Fibroblast of gingiva (primary cell): ENCODE data around the gene DDX49.
"Not testable (repeated sequence)": the region's sequence is repeated elsewhere in the genome, so short reads cannot be mapped to it uniquely, and the experiment has no call there.

Source experiments
- DNase-seq: peaks from one replicate; pipeline ENCODE4 v3.0.0-alpha.2; 2011; ENCODE audit warnings: low read depth

Gene DDX49

DNA sequence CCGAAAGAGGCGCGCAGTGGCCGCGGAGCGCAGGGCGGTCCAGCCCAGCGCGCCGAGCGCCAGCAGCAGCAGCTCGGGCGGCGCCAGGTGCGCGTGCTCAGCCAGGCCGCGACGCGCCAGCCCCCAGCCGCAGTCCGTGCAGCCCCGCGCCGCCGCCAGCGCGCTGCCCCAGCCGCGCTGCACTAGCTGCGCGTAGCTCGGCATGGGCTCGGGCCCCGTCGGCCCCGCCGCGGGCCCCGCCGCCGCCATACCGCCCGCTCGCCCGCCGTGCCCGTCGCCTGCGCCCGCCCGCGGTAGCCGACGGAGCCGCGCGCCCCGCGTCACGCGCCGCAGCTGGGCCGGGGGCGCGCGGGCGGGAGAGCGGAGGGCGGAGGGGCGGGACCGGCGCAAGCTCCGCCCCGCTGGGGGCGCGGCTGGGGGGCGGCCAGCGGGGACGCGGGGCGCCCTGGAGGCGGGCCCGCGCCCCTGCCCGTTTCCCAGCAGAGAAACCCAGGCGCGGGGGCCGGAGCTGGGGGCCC lies 23.6 kb upstream of the DDX49 start, which contains the start of gene CERS1:
CERS1 (minus strand) TSS at position 335 of the 518 bp plus-strand sequence; CDS start at position 249, 86 bp downstream.
- no peak for DNase-seq

GRCh38 chr19:18896421-18896841 lies 23.1 kb upstream of the DDX49 start:
- no peak for DNase-seq

DNA sequence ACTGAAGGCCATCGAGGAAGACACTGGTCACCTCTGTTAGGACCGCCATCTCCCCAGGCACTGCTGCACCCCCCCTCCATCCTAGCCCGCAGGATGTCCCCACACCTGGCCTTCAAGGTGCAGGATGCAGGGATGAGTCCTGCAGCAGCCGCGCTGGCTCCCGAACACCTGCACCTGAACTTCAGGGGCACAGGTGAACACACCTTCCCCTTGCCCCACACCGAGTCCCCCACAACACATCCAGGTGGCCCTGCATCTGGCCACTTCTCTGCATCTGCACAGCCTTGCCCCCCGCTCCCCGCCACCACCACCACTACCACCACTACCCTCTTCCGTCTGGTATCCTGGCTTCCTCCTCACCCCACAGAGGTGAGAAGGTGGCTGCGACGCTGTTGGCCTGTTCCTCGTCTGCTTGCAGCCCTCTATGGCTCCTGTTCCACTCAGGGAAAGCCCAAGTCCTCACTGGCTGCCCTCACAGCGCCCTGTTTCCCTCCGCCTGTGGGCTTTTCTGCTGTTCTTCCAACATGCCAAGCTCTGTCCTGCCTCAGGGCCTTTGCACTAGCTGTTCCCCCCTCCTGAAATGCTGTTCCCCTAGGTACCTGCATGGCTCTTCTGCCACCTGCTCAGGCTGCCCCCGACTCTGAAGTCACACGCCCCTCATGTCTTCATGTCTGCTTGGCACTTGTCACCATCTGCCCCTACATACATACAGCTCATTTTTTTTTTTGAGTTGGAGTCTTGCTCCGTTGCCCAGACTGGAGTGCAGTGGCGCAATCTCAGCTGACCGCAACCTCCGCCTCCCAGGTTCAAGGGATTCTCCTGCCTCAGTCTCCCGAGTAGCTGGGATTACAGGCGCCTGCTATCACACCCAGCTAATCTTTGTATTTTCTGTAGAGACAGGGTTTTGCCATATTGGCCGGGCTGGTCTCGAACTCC lies 22.2 kb upstream of the DDX49 start:
- no peak for DNase-seq

GRCh38 chr19:18898081-18898606 lies 21.4 kb upstream of the DDX49 start:
- no peak for DNase-seq

GRCh38 chr19:18898607-18899408 lies 20.7 kb upstream of the DDX49 start:
- no peak for DNase-seq

GRCh38 chr19:18899624-18900560 lies 19.6 kb upstream of the DDX49 start:
- no peak for DNase-seq

GRCh38 chr19:18900700-18901481 lies 18.6 kb upstream of the DDX49 start:
- no peak for DNase-seq

DNA sequence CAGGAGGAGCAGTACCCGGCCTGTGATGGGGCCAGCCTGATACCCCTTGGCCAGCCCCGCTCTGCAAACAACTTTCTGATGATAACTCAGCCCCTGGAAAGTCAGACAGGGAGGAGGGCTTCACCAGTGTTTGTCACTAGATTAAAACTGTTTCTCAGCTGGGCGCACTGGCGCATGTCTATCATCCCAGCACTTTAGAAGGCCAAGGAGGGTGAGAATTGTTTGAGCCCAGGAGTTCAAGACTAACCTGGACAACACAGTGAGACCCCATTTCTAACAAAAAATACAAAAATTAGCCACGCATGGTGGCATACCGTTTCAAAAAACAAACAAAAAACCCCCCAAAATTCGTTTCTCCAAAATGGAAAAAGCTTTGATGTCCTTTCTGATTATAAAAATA lies 18.0 kb upstream of the DDX49 start:
- DNase-seq = no peak

DNA sequence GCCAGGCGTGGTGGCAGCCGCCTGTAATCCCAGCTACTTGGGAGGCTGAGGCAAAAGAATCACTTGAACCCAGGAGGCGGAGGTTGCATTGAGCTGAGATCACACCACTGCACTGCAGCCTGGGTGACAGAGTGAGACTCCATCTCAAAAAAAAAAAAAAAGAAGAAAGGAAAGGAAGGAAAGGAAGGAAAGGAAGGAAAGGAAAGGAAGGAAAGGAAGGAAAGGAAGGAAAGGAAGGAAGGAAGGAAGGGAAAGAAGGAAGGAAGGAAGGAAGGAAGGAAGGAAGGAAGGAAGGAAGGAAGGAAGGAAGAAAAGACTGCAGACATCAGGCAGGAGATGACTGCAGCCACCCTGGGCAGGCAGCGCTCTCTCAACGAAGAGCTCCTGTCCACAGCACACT lies 17.0 kb upstream of the DDX49 start:
- not testable (repeated sequence) for DNase-seq

DNA sequence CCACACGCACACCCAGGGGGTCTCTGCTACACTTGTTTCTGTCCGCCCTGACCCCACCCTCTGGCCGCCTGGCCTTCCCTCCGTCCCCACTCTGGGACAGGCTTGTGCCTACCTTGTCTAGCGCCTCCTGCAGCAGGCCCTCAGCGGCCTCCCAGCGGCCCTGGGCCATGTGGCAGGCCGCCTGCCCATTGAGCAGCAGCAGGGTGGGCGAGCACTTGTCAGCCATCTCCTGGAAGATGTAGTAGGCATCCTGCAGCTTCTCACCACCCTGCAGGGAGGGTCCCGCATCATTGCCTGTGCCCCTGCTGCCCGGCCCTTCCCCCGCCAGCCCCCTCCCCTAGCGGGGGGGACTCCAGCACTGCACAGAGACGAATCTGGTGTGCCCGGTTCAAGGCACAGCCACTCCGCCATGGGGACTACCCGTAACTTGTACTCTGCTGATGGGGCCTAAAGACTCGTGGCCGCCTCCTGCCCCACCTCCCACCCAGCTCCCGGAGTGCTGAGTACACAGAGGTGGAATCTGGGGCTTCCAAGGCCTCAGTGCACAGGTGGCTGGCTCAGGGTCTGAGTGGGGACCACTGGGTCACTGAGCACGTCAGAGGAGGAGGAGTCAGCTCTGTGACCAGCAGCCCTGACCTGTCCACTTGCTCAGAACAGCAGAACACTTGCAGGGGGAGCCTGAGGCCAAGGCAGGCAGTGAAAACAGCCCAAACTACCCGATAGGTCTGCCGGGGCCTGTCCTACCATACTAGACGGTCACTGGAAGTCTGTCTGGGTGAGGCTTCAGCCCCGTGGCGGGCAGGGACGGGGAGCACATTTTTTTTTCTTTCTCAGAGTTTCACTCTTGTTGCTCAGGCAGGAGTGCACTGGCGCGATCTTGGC lies 16.1 kb upstream of the DDX49 start:
- no peak for DNase-seq

- DNase-seq = no peak
These were observed 15.0 kb upstream of the DDX49 start for GRCh38 chr19:18904334-18905057.

GRCh38 chr19:18905058-18905456 lies 14.5 kb upstream of the DDX49 start:
- no peak for DNase-seq

DNA sequence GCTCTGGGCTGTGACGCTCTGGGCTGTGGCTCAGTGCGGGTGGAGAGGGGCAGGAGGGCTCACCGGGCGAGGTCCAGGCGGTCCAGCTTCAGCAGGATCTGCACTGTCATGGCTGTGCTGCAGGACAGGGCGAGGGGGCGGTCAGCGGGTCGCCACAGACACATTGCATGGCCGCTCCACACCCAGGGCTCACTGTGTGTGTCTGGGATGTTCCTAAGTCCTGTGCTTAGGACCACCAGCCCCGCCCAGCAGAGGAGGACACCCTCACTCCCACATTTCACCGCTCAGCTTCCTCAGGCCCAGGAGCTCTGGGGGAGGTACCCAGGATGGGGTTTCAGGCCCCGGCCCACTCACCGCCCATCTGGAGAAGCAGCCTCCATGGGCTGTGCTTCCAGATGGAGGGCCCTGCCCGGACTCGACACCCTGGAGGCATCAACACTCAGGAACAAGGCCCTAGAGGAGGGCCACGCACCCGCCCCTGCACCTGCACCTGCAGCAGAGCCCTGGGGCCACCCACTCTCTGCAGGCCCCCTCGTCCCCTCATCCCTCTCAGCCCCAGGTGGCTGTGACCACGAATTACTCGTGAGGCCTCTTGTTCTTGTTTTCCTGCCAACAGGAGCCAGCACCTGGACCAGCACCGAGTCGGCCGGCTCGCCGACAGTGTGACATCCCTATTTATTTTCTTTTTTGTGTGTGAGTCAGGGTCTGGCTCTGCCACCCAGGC lies 13.8 kb upstream of the DDX49 start:
- no peak for DNase-seq

DNA sequence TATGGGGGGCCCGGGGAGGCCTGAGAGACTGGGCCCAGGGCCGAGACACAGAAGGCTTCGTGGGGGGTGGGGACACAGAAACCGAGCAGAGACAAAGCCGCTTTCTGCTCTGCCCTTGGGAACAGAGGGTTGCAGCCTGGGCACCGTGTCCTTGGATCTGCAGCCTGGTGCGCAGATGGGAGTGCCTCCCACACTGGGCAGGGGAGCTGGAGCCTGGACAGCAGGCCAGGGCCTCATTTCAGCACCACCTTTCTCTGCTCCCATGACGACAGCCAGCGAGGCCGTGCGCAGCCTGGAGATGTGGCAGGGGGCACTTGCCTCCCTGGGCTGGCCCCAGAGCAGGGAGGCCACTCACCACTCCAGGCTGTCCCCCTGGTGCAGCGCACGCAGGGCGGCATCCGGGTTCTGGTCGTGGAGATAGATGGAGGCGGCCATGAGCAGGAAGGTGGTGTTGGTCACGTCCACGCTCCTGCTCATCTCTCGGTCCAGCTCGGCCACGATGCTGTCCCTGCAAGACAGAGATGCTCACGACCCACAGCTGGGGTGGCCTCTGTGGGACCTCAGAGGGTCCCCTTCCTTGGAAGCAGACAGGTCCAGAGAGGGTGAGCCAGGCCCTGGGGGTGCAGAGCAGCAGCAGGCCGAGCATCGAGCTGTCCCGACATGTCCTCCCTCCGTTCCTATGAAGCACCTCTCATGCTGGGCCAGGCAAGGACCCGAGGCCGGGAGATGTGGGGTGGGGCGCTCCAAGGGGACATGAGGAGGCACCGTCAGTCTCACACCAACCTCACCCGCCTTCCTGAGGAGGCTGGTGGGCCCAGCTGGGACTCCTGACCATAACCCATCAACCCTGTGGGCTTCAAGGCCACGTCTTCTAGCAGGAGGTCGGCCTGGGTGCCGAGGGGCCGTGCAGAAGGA lies 12.7 kb upstream of the DDX49 start:
- no peak for DNase-seq

- no peak for DNase-seq
These were observed 10.4 kb upstream of the DDX49 start for GRCh38 chr19:18908917-18909619.

DNA sequence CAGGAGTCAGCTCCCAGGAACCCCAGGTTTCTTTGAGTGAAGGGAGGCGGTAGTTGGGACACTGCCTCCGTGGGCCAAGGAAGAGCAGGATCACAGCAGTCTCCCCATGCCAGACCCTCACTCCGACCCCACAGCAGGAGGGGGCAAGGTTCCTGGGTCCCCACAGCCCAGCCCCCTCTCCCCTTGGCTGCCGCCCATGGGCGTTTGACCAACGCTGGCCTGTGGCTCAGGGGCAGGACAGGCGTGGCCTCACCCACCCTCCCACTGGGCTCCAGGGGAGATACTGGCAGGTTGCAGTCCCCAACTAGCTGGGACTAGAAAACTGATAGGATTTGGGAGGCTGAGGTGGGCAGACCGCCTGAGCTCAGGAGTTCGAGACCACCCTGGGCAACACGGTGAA lies 9.5 kb upstream of the DDX49 start:
- no peak for DNase-seq
